HAP-1 (cell line): ENCODE results near the gene MARCHF10.

Experiments
- DNase-seq, 2 experiments: peaks; one replicate each; pipeline ENCODE4 v3.0.0-alpha.2; 2016 to 2020; ENCODE audit warnings: low spot score in 2 of 2
- H3K27me3 ChIP-seq: fragments of 250-450 bp; sonication (Bioruptor Pico); 2 replicates; pipeline ENCODE4 v1.5.1; 2020; ENCODE audit warnings: low read depth, mild to moderate bottlenecking, moderate library complexity
- H3K36me3 ChIP-seq: fragments of 250-450 bp; sonication (Bioruptor Pico); replicated peaks from 2 replicates; pipeline ENCODE4 v1.5.1; 2020; ENCODE audit warnings: mild to moderate bottlenecking
- H3K4me1 ChIP-seq: fragments of 250-450 bp; sonication (Bioruptor Pico); 2 replicates; pipeline ENCODE4 v1.5.1; 2020; ENCODE audit warnings: mild to moderate bottlenecking
- H3K4me3 ChIP-seq: fragments of 250-450 bp; sonication (Bioruptor Pico); 2 replicates; pipeline ENCODE4 v1.5.1; 2020; ENCODE audit warnings: mild to moderate bottlenecking, moderate library complexity
- H3K9me3 ChIP-seq: fragments of 250-450 bp; sonication (Bioruptor Pico); 2 replicates; pipeline ENCODE4 v1.5.1; 2020; ENCODE audit warnings: mild to moderate bottlenecking, moderate library complexity
- in situ Hi-C: fragments of 300-500 bp; cut with MboI; formaldehyde crosslinking; loops from 3 replicates; pipeline ENCODE4 v1.14.3; 2020; ENCODE audit warnings: low sequenced_read_pairs, inconsistent platforms, mixed read lengths

The MARCHF10 gene

DNA sequence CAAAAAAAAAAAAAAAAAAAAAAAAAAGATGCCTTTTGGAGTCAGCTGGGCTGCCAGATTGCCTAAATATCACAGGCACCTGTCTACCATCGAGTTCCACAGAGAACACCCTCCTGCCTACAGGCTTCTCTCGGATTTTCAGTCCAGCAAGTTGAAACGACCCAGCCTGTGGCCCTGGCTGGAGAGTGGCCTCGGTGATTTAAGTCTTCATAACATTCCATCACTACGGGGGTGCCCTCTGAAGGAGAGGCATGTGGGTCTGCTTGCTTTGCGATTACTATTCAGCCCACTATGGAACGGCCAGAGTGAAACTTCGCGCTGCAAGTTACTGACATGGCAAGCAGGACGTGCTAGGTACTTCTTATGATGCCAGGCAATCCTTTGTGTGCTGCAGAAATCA lies 42.8 kb downstream of the MARCHF10 start:
- H3K36me3 ChIP-seq = no peaks in the 10 kb centered on the region
- no peaks in the 10 kb centered on the region for H3K9me3 ChIP-seq
- no peak overlapping the region for H3K4me3 ChIP-seq
- in situ Hi-C loops = no loop called here
- DNase-seq = no peak
- H3K27me3 ChIP-seq = no peaks in the 10 kb centered on the region
- peaks cover 16% of the 10 kb centered on the region for H3K4me1 ChIP-seq

DNA sequence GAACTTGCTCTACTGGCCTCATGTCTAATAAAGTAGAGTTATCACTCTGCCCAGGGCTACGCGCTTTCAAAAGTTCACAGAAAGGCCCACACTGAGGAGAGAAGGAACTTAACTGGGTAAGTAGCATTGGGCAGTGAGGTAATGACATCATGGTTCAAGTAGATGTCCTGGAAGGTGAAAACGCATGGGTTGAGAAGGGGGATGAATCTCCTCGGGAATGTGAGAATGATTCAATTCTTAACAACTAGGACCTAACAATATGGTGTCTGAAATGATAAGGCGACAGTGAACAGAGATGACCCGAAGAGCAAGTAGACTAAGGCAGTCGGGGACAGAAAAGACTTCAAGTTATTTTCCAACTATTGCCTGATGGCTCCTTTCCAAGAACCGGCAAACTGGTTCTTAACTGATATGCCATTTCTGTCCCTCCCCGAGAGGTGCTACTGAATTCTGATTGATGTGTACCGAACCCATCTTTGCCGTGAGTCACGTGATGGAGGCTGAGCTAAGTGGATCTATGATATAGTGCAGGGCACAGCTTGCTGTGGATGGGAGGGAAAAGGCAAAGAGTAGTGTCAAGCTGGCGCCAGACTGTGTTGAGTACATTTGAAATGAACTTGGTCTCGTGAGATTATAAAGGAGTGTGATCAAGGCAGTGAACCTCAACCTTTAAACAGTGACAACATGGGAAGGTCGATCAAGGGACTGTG lies 44.1 kb downstream of the MARCHF10 start:
- peaks cover 28% of the 10 kb centered on the region for H3K4me1 ChIP-seq
- in situ Hi-C loops = no loop called here

DNA sequence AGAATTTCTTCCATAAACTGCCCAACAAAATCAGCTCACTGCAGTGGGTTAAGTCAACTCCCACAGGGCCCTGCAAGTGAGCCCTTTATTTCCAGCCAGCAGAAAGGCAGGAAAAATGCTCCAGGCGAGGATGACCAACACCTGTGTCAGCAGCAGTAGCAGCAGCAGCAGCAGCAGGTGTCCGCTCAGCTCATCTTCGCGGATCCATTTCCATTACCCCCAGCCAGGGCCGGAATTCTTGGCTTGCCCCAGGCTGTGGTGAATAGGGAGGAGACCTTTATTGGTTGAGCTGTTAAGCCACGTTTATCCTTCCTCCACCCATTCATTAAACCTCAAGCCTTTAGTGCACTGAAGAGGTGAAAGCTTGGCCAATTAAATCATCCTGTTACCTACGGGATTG lies 46.2 kb downstream of the MARCHF10 start:
- H3K27me3 ChIP-seq = no peaks in the 10 kb centered on the region
- no peaks in the 10 kb centered on the region for H3K9me3 ChIP-seq
- H3K4me1 ChIP-seq = peaks cover 36% of the 10 kb centered on the region
- H3K4me3 ChIP-seq = no peak overlapping the region
- in situ Hi-C loops = no loop called here
- peak; percentile 67 for DNase-seq
- no peaks in the 10 kb centered on the region for H3K36me3 ChIP-seq

More for the DNA sequence above, 44.1 kb downstream of the MARCHF10 start:
- Histone ChIP-seq H3K9me3 (no peaks in the 10 kb centered on the region), H3K36me3 (no peaks in the 10 kb centered on the region), H3K27me3 (no peaks in the 10 kb centered on the region), H3K4me3 (no peak overlapping the region)
- DNase-seq = no peak

DNA sequence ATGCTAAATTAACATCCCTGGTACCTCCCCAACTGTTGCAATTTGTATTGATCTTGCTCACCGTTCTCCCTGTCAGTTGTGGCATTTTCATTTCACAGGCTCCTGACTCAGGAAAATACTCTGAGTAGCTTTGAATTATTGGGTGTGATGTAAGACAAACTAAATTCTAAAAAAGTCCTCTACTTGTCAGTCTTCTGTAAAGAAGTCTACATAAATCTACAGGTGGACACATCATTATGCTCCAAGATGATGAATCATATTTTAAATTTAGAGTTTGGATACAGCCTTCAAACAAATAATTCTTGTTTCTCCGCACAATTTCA lies 47.2 kb downstream of the MARCHF10 start:
- no peaks in the 10 kb centered on the region for H3K27me3 ChIP-seq
- in situ Hi-C loops = no loop called here
- no peaks in the 10 kb centered on the region for H3K36me3 ChIP-seq
- no peak for DNase-seq
- no peak overlapping the region for H3K4me3 ChIP-seq
- H3K9me3 ChIP-seq = no peaks in the 10 kb centered on the region
- H3K4me1 ChIP-seq = peaks cover 36% of the 10 kb centered on the region

DNA sequence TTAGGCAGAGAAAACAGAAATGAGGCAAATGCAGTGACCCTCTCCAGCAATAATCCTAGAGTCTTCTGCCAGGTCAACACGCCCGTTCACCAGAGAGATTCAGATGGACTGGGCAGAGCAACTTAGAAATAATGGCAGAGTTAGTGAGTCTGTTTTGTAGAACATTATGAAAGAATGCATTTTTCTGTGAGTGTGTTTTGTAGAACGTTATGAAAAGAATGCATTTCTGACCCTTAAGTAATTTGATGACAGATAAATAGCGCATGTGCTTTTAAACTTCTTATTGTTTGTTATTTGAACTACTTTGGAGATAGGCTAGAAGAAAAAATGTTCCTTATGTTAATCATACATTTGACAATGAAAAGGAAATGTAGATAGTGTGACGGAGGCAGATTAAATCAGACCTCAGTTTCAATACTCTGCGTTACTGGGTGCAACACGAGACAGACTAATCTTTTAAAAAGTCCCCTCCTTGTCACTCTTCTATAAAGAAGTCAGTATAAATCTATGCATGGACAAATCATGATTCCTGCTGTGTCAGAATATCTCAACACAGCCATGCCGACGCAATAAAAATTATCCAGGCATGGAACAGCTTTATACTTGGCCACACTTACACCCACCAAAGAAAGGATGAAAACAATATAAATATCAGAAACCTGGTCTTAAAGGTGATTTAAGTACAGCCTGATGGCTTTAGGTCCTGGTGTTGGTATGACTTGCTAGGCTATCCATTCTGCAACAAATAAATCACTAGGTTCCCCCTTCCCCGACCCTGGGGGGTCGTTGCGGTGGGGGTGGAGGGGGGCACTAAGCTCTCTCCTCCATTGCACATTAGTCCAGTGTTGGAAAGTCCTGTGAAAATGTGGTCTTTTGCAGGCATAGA lies 47.8 kb downstream of the MARCHF10 start:
- DNase-seq = peak; percentile 29 to 79
- in situ Hi-C loops = no loop called here

DNA sequence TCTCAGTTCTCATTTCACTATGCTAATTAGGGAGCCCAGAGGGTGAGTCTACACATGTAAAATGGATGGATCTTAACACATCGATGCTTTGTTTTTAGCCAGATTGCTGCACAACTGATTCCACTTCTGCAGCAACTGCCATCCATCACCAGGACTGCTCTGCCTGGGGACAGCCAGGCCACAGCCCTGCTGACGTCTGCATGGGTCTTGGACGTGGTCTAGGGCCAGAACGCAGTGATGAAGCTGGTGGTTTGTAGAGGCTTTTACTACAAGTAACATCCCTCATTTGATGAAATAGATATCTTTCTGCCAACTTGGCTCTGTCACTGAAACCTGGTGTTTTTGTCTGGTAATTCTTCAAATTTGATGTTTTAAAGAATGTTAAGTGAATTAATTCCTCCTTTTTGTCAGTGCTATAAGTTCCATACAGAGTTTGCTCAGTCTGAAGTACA lies 50.6 kb downstream of the MARCHF10 start:
- Histone ChIP-seq H3K9me3 (no peaks in the 10 kb centered on the region), H3K36me3 (no peaks in the 10 kb centered on the region), H3K27me3 (no peaks in the 10 kb centered on the region), H3K4me3 (no peak overlapping the region), H3K4me1 (peaks cover 50% of the 10 kb centered on the region)
- no peak for DNase-seq
- in situ Hi-C loops = no loop called here

More for the DNA sequence above, 47.8 kb downstream of the MARCHF10 start:
- Histone ChIP-seq H3K27me3 (no peaks in the 10 kb centered on the region), H3K36me3 (no peaks in the 10 kb centered on the region), H3K4me1 (peaks cover 38% of the 10 kb centered on the region), H3K9me3 (no peaks in the 10 kb centered on the region), H3K4me3 (no peak overlapping the region)

DNA sequence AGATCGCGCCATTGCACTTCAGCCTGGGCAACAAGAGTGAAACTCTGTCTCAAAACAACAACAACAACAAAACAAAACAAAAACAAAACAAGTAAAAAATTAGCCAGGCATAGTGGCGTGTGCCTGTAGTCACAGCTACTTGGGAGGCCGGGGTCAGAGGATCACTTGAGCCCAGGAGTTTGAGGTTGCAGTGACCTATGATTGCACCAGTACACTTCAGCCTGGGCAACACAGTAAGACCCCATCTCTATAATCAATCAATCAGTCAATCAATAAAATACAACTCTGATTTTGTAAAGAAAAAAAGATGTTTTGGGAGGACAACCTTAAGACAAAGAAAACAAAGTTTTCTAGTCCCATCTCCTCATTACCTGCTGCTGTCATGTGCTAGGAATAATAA lies 51.9 kb downstream of the MARCHF10 start:
- in situ Hi-C loops = no loop called here
- Histone ChIP-seq H3K36me3 (no peaks in the 10 kb centered on the region), H3K27me3 (no peaks in the 10 kb centered on the region), H3K4me1 (peaks cover 43% of the 10 kb centered on the region), H3K9me3 (no peaks in the 10 kb centered on the region), H3K4me3 (no peak overlapping the region)
- no peak for DNase-seq

DNA sequence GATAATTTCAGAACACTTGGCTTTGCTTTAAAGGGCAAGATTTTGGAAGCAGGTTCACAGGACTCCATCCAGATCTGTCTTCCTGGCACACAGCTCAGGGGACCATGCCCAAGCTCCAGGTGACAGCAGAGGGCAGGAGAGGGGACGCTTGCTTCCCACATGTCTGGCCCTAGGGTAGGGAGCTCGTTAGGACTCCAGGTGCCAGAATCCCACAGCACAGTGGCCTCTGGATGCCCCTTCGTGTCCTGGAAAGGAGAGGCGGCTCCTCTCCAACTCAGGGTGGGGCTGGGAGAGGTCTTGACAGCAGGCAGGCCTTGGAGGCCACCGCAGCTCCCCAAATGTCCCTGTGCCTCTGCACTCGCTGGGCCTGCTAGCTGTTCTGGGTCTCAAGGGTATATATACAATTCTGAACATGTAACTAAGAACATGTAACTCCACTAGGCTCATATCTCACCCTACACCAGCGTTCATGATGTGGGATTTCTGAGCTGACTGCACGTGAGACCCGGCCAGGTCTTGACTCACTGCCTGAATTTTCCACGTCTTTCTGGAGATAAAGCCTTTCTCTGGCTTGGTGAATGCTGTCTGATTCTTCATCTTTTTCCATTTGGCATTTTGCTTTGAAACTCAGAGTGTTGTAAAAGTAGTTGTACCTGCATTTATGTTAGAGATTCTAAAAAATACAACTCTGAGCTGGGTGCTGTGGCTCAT lies 52.8 kb downstream of the MARCHF10 start:
- Histone ChIP-seq H3K4me1 (peaks cover 34% of the 10 kb centered on the region), H3K4me3 (no peak overlapping the region), H3K9me3 (no peaks in the 10 kb centered on the region), H3K27me3 (no peaks in the 10 kb centered on the region), H3K36me3 (no peaks in the 10 kb centered on the region)
- peak in 1 of 2 experiments; percentile 34 for DNase-seq
- in situ Hi-C loops = no loop called here

DNA sequence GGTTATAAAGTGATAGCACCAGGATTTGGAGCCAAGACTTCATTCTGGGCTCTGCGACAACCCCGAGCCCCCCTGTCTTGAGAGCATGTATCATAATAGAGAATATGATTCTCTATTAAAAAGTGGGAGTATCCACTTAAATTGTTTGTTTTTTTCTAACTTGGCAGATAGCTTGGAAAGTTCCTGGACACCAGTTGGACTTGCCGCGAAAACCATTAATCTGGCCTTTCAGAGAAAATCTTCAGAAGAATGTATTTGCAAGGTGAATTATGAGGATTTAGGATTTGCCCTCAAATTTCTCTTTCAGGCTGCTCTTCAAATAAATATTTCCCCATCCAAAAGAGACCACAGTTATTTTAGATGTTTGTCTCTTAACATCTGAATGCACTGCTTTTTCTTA lies 53.5 kb downstream of the MARCHF10 start:
- Histone ChIP-seq H3K27me3 (no peaks in the 10 kb centered on the region), H3K4me3 (no peak overlapping the region), H3K9me3 (no peaks in the 10 kb centered on the region), H3K4me1 (peaks cover 27% of the 10 kb centered on the region), H3K36me3 (no peaks in the 10 kb centered on the region)
- in situ Hi-C loops = no loop called here
- DNase-seq = peak in 1 of 2 experiments; percentile 43

DNA sequence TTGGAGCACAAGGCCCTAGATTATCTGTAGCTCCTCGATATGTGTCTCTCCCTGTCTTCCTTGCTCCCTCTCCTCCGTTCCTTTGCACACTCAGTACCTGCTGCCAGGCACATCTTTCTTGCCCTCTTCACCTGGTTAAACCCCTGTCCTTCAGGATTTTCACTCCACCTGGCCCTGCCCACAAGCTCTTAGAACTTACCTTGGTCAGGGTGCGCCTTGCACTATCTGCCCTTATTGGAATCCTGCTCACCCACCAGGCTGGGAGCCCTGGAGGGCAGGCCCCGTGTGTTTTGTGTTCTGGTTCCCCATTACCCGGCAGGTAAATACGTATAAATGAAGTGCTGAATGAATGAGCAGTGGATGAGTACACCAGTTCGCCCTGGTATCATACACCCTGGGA lies 54.6 kb downstream of the MARCHF10 start:
- H3K27me3 ChIP-seq = no peaks in the 10 kb centered on the region
- H3K9me3 ChIP-seq = no peaks in the 10 kb centered on the region
- peaks cover 18% of the 10 kb centered on the region for H3K4me1 ChIP-seq
- DNase-seq = no peak
- in situ Hi-C loops = no loop called here
- H3K4me3 ChIP-seq = no peak overlapping the region
- no peaks in the 10 kb centered on the region for H3K36me3 ChIP-seq

DNA sequence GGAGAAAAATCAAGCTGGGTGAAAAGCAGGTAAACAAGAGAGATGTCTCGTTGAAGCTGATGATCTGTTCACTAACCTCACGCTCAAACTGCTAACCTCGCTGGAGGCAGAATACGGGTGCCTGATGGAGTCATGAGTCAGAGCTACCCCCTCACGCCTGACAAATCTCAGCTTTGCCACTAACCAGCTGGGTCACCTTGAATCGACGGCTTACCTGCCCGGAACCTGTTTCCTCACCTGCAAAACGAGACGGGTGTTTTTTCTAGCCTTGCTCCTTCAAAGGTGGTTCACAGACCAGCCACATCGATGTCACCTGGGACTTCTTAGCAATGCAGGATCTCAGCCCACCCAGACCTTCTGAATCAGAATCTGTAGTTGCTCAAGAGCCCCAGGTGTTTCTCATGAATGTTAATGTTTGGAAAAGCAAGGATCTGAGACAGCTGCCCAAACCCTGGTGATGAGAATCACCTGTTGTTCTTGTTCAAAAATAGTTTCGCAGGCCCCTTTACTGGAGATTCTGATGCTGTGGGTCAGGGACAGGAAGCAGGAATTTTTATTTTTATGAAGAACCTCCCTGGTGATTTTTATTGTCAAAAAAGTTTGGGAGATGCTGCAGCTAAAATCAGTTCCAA lies 56.9 kb downstream of the MARCHF10 start:
- no peak for DNase-seq
- Histone ChIP-seq H3K9me3 (no peaks in the 10 kb centered on the region), H3K4me1 (peaks cover 26% of the 10 kb centered on the region), H3K4me3 (no peak overlapping the region), H3K36me3 (no peaks in the 10 kb centered on the region), H3K27me3 (no peaks in the 10 kb centered on the region)
- in situ Hi-C loops = no loop called here

DNA sequence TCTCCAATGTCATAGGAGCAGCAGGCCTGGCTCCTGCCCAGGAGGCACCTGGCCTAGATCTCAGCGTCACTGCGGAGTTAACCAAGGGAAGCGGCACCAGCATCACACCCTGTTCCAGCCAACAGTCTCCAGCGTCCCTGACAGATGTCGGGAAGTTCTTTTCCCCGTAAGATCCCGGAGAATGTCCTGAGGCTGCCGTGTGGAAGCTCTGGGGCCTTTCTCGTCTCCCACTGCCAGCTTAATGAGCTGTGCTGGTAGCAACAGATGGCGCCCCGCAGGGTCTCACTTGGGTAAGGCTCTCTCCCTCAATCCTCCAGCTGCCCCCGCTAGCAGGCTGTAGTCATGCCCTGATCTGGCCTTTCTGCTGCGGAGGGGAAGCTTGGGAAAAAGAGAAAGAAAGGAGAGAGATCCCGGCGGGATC lies 57.5 kb downstream of the MARCHF10 start:
- peaks cover 26% of the 10 kb centered on the region for H3K4me1 ChIP-seq
- H3K9me3 ChIP-seq = no peaks in the 10 kb centered on the region
- in situ Hi-C loops = no loop called here
- DNase-seq = no peak
- no peaks in the 10 kb centered on the region for H3K27me3 ChIP-seq
- no peak overlapping the region for H3K4me3 ChIP-seq
- H3K36me3 ChIP-seq = no peaks in the 10 kb centered on the region

DNA sequence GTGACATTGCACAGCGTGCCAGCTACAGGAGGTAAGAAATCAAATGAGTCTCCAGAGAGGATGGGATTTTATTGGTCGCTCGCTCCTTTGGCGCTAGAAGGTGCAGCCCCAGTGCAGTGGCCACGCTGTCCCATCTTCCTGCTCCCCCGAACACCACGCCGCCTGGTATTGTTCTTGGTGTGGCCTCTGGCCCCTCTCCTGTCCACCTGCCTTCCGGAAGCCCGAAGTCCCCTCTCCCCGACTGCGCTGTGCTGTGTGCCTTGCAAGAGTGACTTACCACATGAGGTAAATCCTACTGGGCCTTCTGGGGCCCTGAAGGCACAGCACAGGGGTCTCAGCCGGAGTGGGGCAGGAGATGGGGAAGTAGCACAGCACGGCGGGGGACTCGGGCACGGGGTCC lies 58.2 kb downstream of the MARCHF10 start:
- no peaks in the 10 kb centered on the region for H3K9me3 ChIP-seq
- H3K27me3 ChIP-seq = no peaks in the 10 kb centered on the region
- no peak overlapping the region for H3K4me3 ChIP-seq
- H3K4me1 ChIP-seq = peaks cover 21% of the 10 kb centered on the region
- no peaks in the 10 kb centered on the region for H3K36me3 ChIP-seq
- DNase-seq = no peak
- in situ Hi-C loops = no loop called here
